ENCODE data around the gene DCTN1.

DCTN1 gene

DNA sequence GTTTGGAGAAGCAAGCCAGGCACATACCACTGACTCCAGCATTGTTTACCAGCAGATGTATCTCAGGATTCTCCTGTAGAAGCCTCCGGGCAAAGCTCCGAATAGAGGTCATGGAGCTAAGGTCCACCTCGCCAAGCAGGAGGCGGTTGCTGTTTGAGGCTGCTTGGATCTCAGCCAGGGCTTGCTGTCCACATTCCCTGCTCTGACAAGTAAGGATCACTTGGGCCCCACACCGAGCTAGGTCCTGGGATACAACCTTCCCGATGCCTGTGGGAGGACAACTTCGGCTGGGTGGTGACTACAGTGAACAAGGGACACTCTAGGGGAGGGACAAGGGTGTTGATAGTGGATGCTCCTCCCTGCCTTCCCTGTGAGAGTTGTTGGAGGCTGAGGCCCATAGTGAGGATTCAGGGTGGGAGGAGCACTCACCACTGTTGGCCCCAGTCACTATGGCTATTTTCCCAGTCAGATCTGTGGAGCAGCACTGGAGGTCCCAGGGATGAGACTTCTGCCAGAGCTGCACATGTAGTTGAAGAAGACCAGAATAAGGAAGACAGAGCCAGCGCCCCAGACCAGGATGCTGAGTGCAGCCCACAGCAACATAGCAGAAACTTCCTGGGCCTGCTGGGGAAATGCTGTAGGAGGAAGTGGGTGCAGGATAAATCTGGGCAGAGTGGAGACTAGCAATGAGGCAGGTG, 33.0 kb upstream of the DCTN1 start:
- no peak for DNase-seq (ENCODE audit: low read depth)

DNA sequence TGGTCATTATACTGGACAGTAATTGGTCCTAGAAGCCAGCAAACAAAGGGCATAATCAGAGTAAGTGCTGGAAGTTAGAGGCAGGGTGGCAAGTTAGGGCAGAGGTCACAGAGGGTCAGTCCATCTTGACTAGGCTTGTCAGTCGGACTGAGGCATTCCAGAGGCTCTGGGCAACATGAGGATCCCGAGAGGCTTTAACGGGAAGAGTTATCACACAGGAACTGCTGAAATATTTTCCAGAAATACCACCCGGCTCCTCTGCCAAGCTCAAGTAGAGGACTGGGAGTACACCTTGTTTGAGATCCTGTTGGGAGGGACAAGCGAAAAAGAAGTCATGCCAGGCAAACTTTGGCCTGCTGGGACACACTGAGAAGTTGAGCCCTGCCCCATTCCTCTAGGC, 27.6 kb upstream of the DCTN1 start:
- DNase-seq (ENCODE audit: low read depth): no peak

DNA sequence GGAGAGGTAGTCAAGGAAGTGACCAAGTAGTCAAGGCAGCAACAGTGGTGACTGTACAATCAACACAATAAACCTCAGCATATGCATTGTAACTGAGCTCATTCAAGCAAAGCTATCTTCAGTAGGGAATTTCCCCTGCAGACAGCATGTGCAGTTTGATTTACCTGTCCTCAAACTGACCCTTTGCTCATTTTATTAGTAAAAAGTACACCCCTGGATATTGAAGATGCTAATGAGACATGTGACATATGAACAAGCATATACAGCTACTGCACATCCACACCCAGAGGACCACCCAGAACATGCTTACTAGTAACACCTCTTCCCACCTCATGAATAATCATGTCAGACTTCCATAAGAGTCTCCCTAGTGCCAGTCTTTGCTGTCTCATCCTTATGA, 25.9 kb upstream of the DCTN1 start:
- no peak for DNase-seq (ENCODE audit: low read depth)

DNA sequence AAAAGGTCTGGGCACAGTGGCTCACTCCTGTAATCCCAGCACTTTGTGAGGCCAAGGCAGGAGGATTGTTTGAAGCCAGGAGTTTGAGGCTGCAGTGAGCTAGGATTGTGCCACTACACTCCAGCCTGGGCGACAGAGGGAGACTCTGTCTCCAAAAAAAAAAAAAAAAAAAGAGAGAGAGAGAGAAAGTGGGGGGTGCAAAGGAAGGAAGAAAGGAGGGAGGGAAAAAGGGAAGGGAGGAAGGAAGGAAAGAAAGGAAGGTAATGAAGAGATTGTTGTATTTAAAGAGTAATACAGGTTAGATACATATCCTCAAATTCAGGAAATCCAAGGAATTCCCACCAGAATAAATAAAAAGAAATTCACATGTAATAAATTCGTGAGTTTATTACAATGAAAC, 21.8 kb upstream of the DCTN1 start:
- no peak for DNase-seq (ENCODE audit: low read depth)

DNA sequence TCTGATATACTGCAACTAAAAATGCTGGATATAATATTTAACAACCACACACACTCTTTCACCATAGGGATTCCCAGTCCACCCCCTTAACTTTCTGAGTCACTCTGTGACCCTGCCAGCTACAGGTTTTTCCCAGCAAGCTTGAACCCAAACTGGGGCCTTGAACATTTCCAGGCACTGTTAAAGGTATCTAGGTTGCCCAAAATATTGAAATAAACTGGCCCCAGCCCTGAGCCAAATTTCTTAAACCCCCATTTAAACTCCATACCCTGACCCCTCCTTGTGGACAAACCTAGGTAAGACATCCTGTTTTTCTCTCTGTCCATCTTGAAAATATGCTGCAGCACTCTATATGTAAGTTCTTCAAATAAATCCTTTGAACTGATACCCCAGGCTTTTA, 19.7 kb upstream of the DCTN1 start:
- DNase-seq (ENCODE audit: low read depth): no peak

DNA sequence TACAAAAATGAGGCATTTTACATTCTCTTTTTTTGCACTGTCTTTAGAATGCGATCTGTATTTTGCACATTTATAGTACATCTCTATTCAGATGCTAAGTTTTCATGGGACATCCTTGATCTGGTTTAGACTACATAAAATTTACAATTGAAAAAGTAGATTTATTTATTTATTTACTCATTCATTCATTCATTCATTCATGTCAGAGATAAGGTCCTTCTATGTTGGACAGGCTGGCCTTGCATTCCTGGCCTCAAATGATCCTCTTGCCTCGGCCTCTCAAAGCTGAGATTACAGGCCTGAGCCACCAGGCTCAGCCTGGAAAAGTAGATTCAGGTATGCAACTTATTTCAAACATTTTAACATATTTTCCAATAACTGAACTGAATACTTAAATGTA, 16.0 kb upstream of the DCTN1 start:
- DNase-seq (ENCODE audit: low read depth): no peak

DNA sequence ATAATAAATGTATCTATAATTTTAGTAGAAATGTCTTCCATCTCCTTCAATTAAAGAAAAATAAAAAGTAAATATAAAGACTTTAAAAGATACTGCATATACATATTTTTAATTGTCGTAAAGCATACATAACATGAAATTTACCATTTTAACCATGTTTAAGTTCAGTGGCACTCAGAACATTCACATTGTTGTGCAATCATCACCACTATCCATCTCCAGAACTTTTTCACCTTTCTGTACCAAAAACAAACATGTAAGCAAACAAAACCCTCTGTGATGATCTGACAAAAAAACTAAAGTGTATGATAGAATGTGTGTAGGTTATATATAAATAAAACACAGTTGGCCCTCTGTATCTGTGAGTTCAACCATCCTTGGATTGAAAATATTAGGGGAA, 13.4 kb upstream of the DCTN1 start:
- DNase-seq (ENCODE audit: low read depth): no peak

DNA sequence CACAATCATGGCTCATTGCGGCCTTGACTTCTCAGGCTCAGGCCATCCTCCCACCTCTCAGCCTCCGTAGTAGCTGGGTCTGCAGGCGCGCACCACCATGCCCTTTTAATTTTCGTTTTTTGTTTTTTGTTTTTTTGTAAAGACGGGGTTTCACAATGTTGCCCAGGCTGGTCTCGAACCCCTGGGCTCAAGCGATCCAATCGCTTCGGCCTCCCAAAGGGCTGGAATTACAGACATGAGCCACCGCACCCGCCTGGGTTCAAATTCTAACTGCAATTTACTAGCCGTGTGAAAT, 12.3 kb upstream of the DCTN1 start:
- no peak for DNase-seq (ENCODE audit: low read depth)

DNA sequence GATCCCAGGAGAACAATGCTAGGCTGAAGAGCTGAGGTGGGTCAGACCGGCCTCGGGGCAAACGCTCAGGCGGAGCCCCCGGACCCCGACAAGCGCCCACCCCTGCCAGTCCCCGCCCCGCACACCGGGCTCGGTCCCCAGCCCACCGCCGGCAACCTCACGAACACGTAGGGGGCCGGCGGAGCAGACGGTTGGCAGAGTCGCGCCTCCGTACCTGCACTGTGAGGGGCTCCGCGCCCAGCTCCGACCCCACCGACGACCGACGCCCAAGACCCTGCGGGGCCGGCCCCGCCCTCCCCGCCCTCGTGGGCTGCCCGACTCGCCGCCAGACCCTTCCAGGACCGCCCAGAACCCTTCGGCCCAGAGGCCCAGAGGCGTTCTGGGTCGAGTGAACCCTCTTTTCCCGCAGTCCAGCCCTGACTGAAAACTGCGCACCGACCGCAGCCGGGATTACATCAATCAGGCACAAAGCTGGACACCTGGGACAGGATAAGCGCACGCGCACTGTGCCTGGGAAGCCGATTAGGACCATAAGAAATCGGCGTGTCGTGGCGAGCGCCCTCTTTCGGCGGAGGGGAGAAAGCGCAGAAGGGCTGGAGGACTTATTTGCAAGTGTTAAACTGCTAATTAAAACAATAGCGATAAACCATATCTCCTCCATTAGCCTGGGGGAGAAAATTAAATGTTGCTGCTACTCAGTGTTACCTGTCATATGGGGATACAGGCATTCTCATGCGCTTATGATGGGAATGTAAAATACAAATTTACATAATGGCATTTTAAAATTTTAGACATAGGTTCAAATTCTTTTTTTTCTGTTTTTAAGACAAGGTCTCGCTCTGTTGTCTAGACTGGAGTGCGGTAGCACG, 11.7 kb upstream of the DCTN1 start:
- peak; percentile 94 for DNase-seq (ENCODE audit: low read depth)

DNA sequence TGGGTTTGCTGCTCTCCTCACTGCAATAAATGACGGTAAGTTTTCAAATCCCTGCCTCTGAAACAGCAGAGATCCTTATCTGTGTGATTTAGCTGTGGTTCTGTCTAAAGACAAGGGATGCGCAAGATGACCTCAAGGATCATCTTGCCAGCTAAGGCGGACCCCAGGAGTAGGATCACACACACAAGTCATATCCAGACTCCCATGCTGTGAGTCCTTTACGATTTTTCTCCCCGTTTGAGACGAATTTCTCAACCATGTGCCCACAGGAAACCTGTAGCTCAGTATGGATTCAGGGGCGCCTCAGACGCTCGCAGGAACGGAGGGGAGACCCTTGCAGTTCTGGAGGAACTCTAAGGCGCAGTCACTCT, 11.1 kb upstream of the DCTN1 start:
- no peak for DNase-seq (ENCODE audit: low read depth)

DNA sequence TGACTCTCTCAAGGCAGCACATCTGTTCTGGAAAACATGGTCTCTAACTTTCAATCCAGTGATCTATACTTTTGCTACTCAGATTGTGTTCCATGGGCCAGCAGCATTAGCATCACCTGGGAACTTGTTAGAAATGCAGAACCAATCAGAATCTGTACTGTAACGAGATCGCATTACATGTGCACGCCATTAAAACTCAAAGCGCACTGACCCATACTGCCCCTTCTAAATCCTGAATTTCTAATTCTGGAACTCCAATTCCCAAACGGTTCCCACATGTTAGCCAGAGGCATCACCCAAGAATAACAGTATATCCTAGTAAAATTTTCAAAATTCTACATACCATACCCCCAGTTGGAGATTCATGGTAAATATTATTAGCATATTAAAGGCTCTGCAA, 10.5 kb upstream of the DCTN1 start:
- DNase-seq (ENCODE audit: low read depth): no peak

DNA sequence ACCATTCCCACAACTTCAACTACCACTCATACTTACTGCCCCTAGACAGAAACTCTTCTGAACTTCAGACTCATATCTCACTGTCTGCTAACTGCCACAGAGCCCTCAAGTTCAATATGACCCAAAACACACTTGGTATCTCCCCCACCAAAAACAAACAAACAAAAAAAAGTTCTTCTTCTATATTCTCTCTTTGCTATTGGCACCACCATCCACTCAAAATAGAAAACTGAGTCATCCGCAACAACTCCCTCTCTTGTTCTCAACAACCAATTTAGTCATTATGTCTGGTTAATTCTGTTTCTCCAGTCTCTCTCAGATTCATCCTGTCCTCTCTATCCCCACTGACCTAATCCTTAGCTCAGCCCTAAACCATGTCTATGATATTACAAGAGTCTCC, 7.2 kb upstream of the DCTN1 start:
- no peak for DNase-seq (ENCODE audit: low read depth)

DNA sequence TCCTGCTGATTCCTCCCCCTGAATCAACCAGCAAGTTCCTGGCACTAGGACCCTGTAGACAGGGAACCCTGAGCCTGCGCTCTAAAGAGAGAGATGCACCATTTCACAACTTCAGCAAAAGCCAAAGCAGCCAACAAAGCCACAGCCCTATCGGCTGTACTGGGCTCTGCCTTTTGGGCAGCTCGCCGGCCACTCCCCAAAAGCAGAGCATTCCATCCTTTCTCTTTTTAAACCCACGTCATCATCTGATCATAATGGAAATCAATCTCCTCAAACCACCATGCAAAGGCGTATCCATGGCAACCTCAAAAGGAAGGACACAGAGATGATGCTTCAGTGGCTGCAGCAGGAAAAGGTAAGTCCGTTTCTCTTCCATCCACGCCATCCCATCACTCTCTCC, 5.3 kb upstream of the DCTN1 start:
- no peak for DNase-seq (ENCODE audit: low read depth)

DNA sequence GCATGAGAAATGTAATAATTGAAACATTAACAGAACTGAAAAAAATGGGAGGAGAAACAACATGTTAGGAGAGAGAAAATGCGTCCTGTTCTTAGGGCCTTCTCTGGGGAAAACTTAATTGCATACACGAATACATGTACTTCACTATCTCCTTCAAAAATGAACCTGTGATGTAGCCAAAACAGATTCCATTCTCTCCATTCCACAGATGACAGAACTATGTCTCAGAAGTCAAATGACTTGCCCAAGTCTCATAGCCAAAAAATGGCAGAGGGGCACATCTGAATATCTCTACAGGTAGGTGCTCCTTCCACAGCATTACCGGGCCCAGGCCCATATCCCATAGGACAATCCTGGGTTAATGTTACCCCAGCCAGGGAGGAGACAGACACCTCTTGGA, 3.9 kb upstream of the DCTN1 start:
- no peak for DNase-seq (ENCODE audit: low read depth)

DNA sequence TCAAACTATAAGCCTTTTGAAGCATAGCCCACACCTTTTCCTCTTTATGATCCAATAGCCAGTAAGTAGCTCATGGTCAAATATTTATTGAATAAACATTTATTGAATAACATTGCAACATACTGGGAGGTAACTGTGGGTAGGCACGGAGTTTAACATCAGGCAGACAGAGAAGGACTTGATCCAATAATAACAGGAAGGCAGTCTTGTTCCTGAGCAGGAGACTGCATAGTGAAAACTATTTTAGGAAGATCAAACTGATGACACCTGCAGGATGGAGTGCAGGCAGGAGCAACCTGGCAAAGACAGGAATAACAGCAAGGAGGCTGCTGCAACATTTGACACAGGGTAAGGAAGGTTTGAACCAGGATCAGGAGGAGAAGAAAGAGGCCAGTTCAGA, 3.1 kb upstream of the DCTN1 start:
- DNase-seq (ENCODE audit: low read depth): no peak

DNA sequence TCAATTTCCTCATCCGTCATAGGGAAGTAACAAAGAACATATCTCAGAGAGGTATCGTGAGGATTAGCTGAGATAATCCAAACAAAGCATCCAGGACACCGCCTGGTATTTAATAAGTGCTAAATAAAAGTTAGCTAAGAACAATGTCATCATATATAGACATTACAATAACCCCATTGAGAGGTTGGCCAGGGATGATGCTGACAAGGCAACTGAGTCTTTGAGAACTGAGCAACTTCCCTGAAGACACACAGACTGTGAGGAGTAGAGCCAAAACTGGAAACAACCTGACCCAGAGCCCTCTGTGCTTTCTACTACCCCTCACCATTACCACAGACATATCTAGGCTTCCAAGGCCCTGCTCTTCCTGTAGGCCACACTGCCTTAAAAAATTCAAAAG, 1.6 kb upstream of the DCTN1 start:
- DNase-seq (ENCODE audit: low read depth): no peak

DNA sequence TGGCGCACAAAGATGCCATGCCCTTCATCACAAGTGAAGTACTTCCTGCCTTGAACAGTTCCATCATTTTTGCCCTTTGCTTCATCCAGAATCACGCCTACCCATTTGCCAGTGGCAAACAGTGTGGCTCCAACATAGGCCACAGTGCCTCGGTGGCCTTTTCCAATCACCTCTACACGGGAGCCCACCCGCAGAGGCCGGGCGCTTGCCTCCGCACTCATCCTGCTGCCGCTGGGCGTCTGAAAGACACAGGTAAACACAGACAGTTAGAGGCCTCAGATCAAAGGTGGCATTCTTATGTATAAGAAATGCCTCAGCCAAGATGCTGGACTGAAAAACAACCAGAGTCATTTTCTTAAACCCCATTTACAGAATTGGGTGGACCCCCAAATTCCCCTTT, 2.1 kb downstream of the DCTN1 start:
- no peak for DNase-seq (ENCODE audit: low read depth)

DNA sequence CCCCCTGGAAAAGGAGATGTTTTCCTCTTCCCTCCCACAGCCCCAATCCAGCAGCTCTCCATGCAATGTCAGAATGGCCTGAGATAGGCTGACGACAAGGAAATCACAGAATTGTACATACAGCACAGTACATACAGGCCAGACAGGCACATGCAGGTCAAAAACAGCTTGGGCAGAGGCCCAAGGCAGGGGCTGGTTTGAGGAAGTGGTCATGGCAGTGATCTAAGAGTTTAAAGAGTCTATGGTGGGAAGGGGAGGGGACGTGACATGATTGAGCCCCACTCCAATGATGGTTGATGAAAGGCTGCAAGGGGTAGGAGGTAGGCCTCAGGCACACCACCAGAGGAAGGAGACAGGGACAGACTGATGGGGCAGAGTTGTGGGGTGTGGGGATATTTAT, 4.3 kb downstream of the DCTN1 start:
- no peak for DNase-seq (ENCODE audit: low read depth)

DNA sequence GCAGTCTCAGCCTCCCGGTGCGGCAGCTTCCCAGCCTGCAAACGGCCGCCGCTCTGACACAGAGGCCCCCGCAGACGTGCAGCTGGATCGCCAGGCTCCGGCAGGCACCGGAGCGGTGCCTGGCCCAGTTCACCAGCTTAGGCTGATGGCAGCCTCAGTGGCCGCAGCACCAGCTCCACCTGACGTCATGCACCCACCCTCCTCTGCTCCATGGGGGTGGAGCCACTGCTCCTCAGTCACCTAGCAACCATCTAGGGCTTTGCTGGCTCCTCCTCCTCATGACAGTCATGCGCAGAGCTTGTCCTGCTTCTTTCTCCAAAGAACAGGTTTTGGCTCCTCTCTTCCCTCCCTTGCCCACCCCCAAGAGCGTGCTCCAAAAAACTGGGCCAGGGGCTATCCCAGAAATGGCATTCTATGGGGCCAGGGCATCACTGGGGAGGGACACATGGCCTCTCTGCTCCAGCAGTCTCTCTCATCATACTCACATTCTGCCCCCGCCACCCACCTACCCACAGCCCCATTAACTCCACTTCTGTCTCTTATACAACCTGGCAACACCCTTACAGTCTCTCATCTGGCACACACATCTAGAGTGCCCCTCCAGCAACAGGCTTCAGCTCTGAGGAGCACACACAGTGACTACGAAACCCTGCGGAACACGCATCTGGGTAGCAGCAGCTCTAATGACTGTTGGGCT, 5.5 kb downstream of the DCTN1 start:
- no peak for DNase-seq (ENCODE audit: low read depth)

DNA sequence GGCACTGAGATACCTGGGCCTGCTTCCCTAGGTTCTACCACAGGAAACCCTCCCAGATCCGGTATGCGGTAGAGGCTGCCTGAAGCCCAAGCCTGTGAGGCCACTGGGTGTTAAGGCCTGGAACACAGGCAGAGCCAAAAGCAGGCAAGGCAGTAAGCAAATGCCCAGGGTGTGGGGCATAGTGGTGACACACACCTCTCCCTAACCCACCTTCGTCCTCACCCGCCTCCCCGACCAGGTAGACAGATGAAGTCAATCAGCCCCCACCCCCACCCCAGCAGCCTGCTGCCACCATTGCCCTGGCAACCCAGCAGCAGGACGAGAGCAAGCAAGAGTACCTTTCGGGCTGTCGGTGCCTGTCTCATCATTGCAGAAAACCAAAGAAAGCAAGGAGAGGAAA, 6.1 kb downstream of the DCTN1 start:
- DNase-seq (ENCODE audit: low read depth): no peak

DNA sequence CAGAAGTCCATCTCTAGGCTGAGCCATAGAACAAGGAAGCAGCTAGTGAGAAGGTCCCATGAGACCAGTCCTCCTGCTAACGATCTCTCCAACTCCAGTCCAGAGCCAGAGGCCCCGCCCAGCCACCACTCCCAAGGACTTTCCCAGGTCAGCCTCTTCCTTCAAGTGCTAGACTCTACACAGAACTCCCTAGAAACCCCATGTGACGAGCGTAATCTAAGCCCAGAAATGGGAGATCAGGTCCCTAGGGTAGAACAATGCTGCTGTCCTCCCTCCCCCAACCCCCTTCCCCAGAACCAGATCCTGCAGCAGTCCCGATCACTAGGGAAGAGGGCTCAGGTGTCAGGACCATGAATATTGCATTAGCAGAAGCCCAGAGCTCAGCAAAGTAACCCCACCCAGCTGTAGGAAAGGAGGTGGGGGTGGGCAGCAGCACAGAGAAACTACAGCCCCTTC, 6.9 kb downstream of the DCTN1 start:
- no peak for DNase-seq (ENCODE audit: low read depth)

DNA sequence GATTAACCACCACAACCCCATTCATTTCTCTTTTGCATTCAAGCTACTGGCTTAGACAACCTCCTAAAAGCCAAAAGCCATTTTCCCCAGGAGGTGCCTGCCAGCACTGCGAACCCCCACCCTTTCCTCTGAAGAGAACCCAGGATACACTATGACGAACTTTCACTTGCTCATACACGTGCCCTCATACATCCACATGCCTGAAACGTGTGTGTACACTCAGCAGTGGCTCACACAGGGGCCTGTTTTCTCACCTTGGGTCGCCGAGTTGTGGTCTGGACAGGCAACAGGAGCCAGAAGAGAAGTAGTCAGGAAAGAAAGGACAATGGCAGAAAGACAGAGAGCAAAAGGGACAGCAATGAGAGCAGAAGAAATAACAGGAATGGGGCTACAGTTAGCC, 7.4 kb downstream of the DCTN1 start:
- DNase-seq (ENCODE audit: low read depth): no peak

DNA sequence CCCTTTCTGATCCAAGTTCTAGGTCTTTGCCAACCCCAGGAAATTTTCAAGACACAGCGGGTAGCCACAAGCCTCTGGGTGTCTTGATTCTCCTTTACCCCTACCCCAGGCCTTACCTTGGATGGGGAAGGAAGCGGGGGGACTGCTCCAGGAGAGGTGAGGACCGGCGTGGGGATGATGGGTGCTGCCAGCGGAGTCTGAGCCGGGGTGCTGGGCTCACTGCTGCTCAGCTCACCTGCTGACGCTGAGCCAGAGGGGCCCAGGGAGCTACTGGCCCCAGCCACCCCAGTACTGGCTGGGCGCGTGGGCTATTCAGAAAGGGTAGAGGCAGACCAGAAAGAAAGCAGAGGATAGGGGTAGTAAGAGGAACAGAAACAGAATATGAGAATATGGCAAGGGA, 8.7 kb downstream of the DCTN1 start:
- no peak for DNase-seq (ENCODE audit: low read depth)
